ENCODE results near the gene P2RY8. TPM values are rescaled to one million over a fixed set of nuclear protein-coding genes. Genes with fewer than 3 reads are reported as not detected.
"Not testable (repeated sequence)": the region's sequence is repeated elsewhere in the genome, so short reads cannot be mapped to it uniquely, and the experiment has no call there.

Gene P2RY8
- total RNA-seq, 1 donor = not detected

GRCh38 chrX:1545776-1546408, 8.9 kb upstream of the P2RY8 start:
- H3K36me3 ChIP-seq (ENCODE audit: insufficient read depth, low read length) = no peaks in the 10 kb centered on the region
- H3K27me3 ChIP-seq (ENCODE audit: insufficient read depth, low read length) = no peaks in the 10 kb centered on the region
- H3K9me3 ChIP-seq (ENCODE audit: low read depth, low read length) = no peaks in the 10 kb centered on the region
- no peak overlapping the region for H3K4me3 ChIP-seq (ENCODE audit: insufficient read depth, low read length)
- H4K20me1 ChIP-seq (ENCODE audit: insufficient read depth, low read length) = no peaks in the 10 kb centered on the region
- TF ChIP-seq, protein P1, sequence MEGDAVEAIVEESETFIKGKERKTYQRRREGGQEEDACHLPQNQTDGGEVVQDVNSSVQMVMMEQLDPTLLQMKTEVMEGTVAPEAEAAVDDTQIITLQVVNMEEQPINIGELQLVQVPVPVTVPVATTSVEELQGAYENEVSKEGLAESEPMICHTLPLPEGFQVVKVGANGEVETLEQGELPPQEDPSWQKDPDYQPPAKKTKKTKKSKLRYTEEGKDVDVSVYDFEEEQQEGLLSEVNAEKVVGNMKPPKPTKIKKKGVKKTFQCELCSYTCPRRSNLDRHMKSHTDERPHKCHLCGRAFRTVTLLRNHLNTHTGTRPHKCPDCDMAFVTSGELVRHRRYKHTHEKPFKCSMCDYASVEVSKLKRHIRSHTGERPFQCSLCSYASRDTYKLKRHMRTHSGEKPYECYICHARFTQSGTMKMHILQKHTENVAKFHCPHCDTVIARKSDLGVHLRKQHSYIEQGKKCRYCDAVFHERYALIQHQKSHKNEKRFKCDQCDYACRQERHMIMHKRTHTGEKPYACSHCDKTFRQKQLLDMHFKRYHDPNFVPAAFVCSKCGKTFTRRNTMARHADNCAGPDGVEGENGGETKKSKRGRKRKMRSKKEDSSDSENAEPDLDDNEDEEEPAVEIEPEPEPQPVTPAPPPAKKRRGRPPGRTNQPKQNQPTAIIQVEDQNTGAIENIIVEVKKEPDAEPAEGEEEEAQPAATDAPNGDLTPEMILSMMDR (IDR thresholded peaks at IDR 0.05; ENCODE audit: extremely low read depth, low read depth, low read length) = no peak
- no peak overlapping the region for H3K27ac ChIP-seq (ENCODE audit: low read depth, low read length)
- H3K79me2 ChIP-seq (ENCODE audit: insufficient read depth, low read length) = no peaks in the 10 kb centered on the region
- H3K4me1 ChIP-seq (ENCODE audit: insufficient read depth, low read length) = no peaks in the 10 kb centered on the region
- no peak for DNase-seq (ENCODE audit: insufficient read length, low spot score, missing footprints)
- H2AFZ ChIP-seq (ENCODE audit: low read length) = no peak overlapping the region
- H3K4me2 ChIP-seq (ENCODE audit: insufficient read depth, low read length) = no peak overlapping the region

- TF ChIP-seq, protein P1 (IDR thresholded peaks at IDR 0.05; ENCODE audit: extremely low read depth, low read depth, low read length) = no peak
- no peak for DNase-seq (ENCODE audit: insufficient read length, low spot score, missing footprints)
- no peak overlapping the region for H3K27ac ChIP-seq (ENCODE audit: low read depth, low read length)
- no peaks in the 10 kb centered on the region for H3K27me3 ChIP-seq (ENCODE audit: insufficient read depth, low read length)
- no peak overlapping the region for H3K4me2 ChIP-seq (ENCODE audit: insufficient read depth, low read length)
- no peaks in the 10 kb centered on the region for H3K79me2 ChIP-seq (ENCODE audit: insufficient read depth, low read length)
- H2AFZ ChIP-seq (ENCODE audit: low read length) = no peak overlapping the region
- no peaks in the 10 kb centered on the region for H4K20me1 ChIP-seq (ENCODE audit: insufficient read depth, low read length)
- H3K4me1 ChIP-seq (ENCODE audit: insufficient read depth, low read length) = no peaks in the 10 kb centered on the region
- no peaks in the 10 kb centered on the region for H3K36me3 ChIP-seq (ENCODE audit: insufficient read depth, low read length)
- H3K4me3 ChIP-seq (ENCODE audit: insufficient read depth, low read length) = no peak overlapping the region
- H3K9me3 ChIP-seq (ENCODE audit: low read depth, low read length) = no peaks in the 10 kb centered on the region
These were observed 6.2 kb upstream of the P2RY8 start for GRCh38 chrX:1542994-1543725.

DNA sequence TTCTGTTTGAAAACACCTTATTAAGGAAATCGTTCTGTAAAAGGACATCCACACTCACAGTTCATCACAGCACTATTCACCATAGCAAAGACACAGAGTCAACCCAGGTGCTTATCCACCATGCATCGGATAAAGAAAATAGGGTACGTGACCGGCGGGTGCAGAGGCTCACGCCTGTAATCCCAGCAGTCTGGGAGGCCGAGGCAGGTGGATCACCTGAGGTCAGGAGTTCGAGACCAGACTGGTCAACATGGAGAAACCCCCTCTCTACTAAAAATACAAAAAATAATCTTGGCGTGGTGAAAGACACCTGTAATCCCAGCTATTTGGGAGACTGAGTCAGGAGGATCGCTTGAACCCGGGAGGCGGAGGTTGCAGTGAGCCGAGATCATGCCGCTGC, 2.2 kb upstream of the P2RY8 start:
- not testable (repeated sequence) for H3K9me3 ChIP-seq (ENCODE audit: low read depth, low read length); H3K4me3 ChIP-seq (ENCODE audit: insufficient read depth, low read length); H3K27ac ChIP-seq (ENCODE audit: low read depth, low read length); H3K4me1 ChIP-seq (ENCODE audit: insufficient read depth, low read length); H3K79me2 ChIP-seq (ENCODE audit: insufficient read depth, low read length); DNase-seq (ENCODE audit: insufficient read length, low spot score, missing footprints); H4K20me1 ChIP-seq (ENCODE audit: insufficient read depth, low read length); H3K27me3 ChIP-seq (ENCODE audit: insufficient read depth, low read length); H3K36me3 ChIP-seq (ENCODE audit: insufficient read depth, low read length); H2AFZ ChIP-seq (ENCODE audit: low read length); H3K4me2 ChIP-seq (ENCODE audit: insufficient read depth, low read length)

DNA sequence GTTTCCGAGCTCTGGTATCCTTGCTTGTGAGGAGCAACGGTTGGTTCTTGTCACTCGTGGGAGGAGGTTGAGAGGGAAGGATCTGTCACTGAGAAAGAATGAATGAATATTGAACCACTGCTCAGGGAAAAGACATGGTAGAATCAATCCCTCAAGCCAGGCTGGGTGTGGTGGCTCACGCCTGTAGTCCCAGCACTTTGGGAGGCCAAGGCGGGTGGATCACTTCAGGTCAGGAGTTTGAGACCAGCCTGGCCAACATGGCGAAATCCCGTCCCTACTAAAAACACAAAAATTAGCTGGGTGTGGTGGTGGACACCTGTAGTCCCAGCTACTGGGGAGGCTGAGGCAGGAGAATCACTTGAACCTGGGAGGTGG, 718 bp upstream of the P2RY8 start:
- H3K4me2 ChIP-seq (ENCODE audit: insufficient read depth, low read length) = peak overlapping the region; percentile 43
- DNase-seq (ENCODE audit: insufficient read length, low spot score, missing footprints); H3K36me3 ChIP-seq (ENCODE audit: insufficient read depth, low read length); H2AFZ ChIP-seq (ENCODE audit: low read length); H3K4me1 ChIP-seq (ENCODE audit: insufficient read depth, low read length); H3K79me2 ChIP-seq (ENCODE audit: insufficient read depth, low read length); H4K20me1 ChIP-seq (ENCODE audit: insufficient read depth, low read length); H3K4me3 ChIP-seq (ENCODE audit: insufficient read depth, low read length); H3K9me3 ChIP-seq (ENCODE audit: low read depth, low read length); H3K27ac ChIP-seq (ENCODE audit: low read depth, low read length); H3K27me3 ChIP-seq (ENCODE audit: insufficient read depth, low read length): not testable (repeated sequence)

GRCh38 chrX:1536712-1537030, 314 bp downstream of the P2RY8 start:
- TF ChIP-seq, protein P1 (IDR thresholded peaks at IDR 0.05; ENCODE audit: extremely low read depth, low read depth, low read length) = no peak
- Histone ChIP-seq H3K9me3 (ENCODE audit: low read depth, low read length) (no peaks in the 10 kb centered on the region), H2AFZ (ENCODE audit: low read length) (no peak overlapping the region), H3K4me1 (ENCODE audit: insufficient read depth, low read length) (no peaks in the 10 kb centered on the region), H3K4me3 (ENCODE audit: insufficient read depth, low read length) (no peak overlapping the region), H3K4me2 (ENCODE audit: insufficient read depth, low read length) (no peak overlapping the region), H3K27me3 (ENCODE audit: insufficient read depth, low read length) (no peaks in the 10 kb centered on the region), H3K27ac (ENCODE audit: low read depth, low read length) (no peak overlapping the region), H4K20me1 (ENCODE audit: insufficient read depth, low read length) (no peaks in the 10 kb centered on the region), H3K36me3 (ENCODE audit: insufficient read depth, low read length) (no peaks in the 10 kb centered on the region), H3K79me2 (ENCODE audit: insufficient read depth, low read length) (no peaks in the 10 kb centered on the region)
- DNase-seq (ENCODE audit: insufficient read length, low spot score, missing footprints) = no peak
